H9 (cell line): ENCODE results near the gene OSBP2. TPM values are rescaled to one million over a fixed set of nuclear protein-coding genes. Genes with fewer than 3 reads are reported as not detected.

Experiments
- DNase-seq: peaks from one replicate; pipeline ENCODE4 v3.0.0-alpha.2; 2017
- H2AFZ ChIP-seq: one replicate; pipeline ENCODE4 v1.6.1; 2013; ENCODE audit warnings: mild to moderate bottlenecking, low read length, control low read depth, moderate library complexity
- H2AK5ac ChIP-seq: 2 replicates; pipeline ENCODE4 v1.6.1; 2013; ENCODE audit warnings: low read length, control low read depth, mixed read lengths; ENCODE audit not compliant: insufficient read length
- H2BK120ac ChIP-seq: one replicate; pipeline ENCODE4 v1.6.1; 2013; ENCODE audit warnings: low read depth, mild to moderate bottlenecking, low read length, control low read depth, inconsistent platforms; ENCODE audit not compliant: poor library complexity, severe bottlenecking
- H2BK12ac ChIP-seq: 2 replicates; pipeline ENCODE4 v1.6.1; 2013; ENCODE audit warnings: low read length, control low read depth, mixed read lengths, low read depth; ENCODE audit not compliant: insufficient read length
- H2BK15ac ChIP-seq: 2 replicates; pipeline ENCODE4 v1.6.1; 2013; ENCODE audit warnings: low read depth, low read length, control low read depth
- H2BK20ac ChIP-seq: one replicate; pipeline ENCODE4 v1.6.1; 2013; ENCODE audit warnings: low read depth, mild to moderate bottlenecking, low read length, control low read depth, inconsistent platforms; ENCODE audit not compliant: poor library complexity, severe bottlenecking
- H2BK5ac ChIP-seq: 2 replicates; pipeline ENCODE4 v1.6.1; 2013; ENCODE audit warnings: low read length, control low read depth, mixed read lengths; ENCODE audit not compliant: insufficient read length
- H3K14ac ChIP-seq: 2 replicates; pipeline ENCODE4 v1.6.1; 2013; ENCODE audit warnings: low read length, control low read depth; ENCODE audit not compliant: insufficient read depth
- H3K18ac ChIP-seq: 2 replicates; pipeline ENCODE4 v1.6.1; 2013; ENCODE audit warnings: low read depth, mild to moderate bottlenecking, mixed read lengths, low read length, control low read depth; ENCODE audit not compliant: insufficient read length
- H3K23ac ChIP-seq: 2 replicates; pipeline ENCODE4 v1.6.1; 2013; ENCODE audit warnings: low read length, control low read depth, mixed read lengths, low read depth; ENCODE audit not compliant: insufficient read length
- H3K23me2 ChIP-seq: 2 replicates; pipeline ENCODE4 v1.6.1; 2013; ENCODE audit warnings: low read depth, mild to moderate bottlenecking, mixed read lengths, low read length, control low read depth; ENCODE audit not compliant: insufficient read length, poor library complexity, severe bottlenecking
- H3K27ac ChIP-seq: 2 replicates; pipeline ENCODE4 v1.5.1; 2013; ENCODE audit warnings: low read length, control low read depth, mixed read lengths, low read depth; ENCODE audit not compliant: insufficient read length
- H3K27me3 ChIP-seq: 2 replicates; pipeline ENCODE4 v1.6.1; 2013; ENCODE audit warnings: low read length, control low read depth, inconsistent platforms; ENCODE audit not compliant: insufficient read depth
- H3K4ac ChIP-seq: 2 replicates; pipeline ENCODE4 v1.6.1; 2013; ENCODE audit warnings: low read depth, mild to moderate bottlenecking, control low read depth, inconsistent platforms, low read length, moderate library complexity
- H3K4me1 ChIP-seq: 2 replicates; pipeline ENCODE4 v1.6.1; 2013; ENCODE audit warnings: low read length, control low read depth, inconsistent platforms; ENCODE audit not compliant: insufficient read depth
- H3K4me2 ChIP-seq: 2 replicates; pipeline ENCODE4 v1.6.1; 2013; ENCODE audit warnings: low read length, control low read depth, mixed read lengths; ENCODE audit not compliant: insufficient read length, insufficient read depth
- H3K56ac ChIP-seq: 2 replicates; pipeline ENCODE4 v1.6.1; 2013; ENCODE audit warnings: low read depth, mild to moderate bottlenecking, mixed read lengths, low read length, control low read depth; ENCODE audit not compliant: insufficient read length
- H3K79me1 ChIP-seq: 2 replicates; pipeline ENCODE4 v1.6.1; 2013; ENCODE audit warnings: low read depth, mild to moderate bottlenecking, moderate library complexity, low read length, control low read depth, inconsistent platforms; ENCODE audit not compliant: insufficient read depth, poor library complexity, severe bottlenecking
- H3K79me2 ChIP-seq: 2 replicates; pipeline ENCODE4 v1.6.1; 2013; ENCODE audit warnings: low read length, control low read depth, inconsistent platforms; ENCODE audit not compliant: insufficient read depth
- H3K9ac ChIP-seq: 2 replicates; pipeline ENCODE4 v1.6.1; 2013; ENCODE audit warnings: low read length, control low read depth, mixed read lengths; ENCODE audit not compliant: insufficient read length; ENCODE audit errors: extremely low read depth
- H3K9me3 ChIP-seq: one replicate; pipeline ENCODE4 v1.6.1; 2013; ENCODE audit warnings: low read depth, low read length, inconsistent platforms; ENCODE audit not compliant: control insufficient read depth
- H3T11ph ChIP-seq: one replicate; pipeline ENCODE4 v1.6.1; 2013; ENCODE audit warnings: mild to moderate bottlenecking, low read length, control low read depth, inconsistent platforms
- H4K20me1 ChIP-seq: one replicate; pipeline ENCODE4 v1.6.1; 2013; ENCODE audit not compliant: control insufficient read depth, insufficient read length, insufficient read depth
- H4K5ac ChIP-seq: 2 replicates; pipeline ENCODE4 v1.6.1; 2013; ENCODE audit warnings: low read depth, mild to moderate bottlenecking, mixed read lengths, low read length, control low read depth; ENCODE audit not compliant: insufficient read length
- H4K8ac ChIP-seq: replicated peaks from 2 replicates; pipeline ENCODE4 v1.6.1; 2013; ENCODE audit warnings: low read length, control low read depth, mixed read lengths, low read depth; ENCODE audit not compliant: insufficient read length
- H4K91ac ChIP-seq: 2 replicates; pipeline ENCODE4 v1.6.1; 2013; ENCODE audit warnings: low read depth, mild to moderate bottlenecking, moderate library complexity, mixed read lengths, low read length, control low read depth; ENCODE audit not compliant: insufficient read length
- H3K27ac Mint-ChIP-seq, 3 experiments: 2 replicates in 2 of 3; 3 replicates in 1 of 3; pipeline ENCODE4 v1.8.0; 2020 to 2021; ENCODE audit warnings: mixed read lengths in 3 of 3, mild to moderate bottlenecking in 1 of 3, moderate library complexity in 1 of 3
- H3K27me3 Mint-ChIP-seq: 2 replicates; pipeline ENCODE4 v1.8.0; 2021; ENCODE audit warnings: low read depth, mild to moderate bottlenecking, moderate library complexity, mixed read lengths
- H3K36me3 Mint-ChIP-seq, 3 experiments: 2 replicates in 2 of 3; 3 replicates in 1 of 3; pipeline ENCODE4 v1.8.0; 2020 to 2021; ENCODE audit warnings: low read depth in 3 of 3, mixed read lengths in 3 of 3; ENCODE audit not compliant: insufficient read depth in 1 of 3
- H3K4me1 Mint-ChIP-seq, 2 experiments: 2 replicates each; pipeline ENCODE4 v1.8.0; 2020; ENCODE audit warnings: mixed read lengths in 2 of 2
- H3K4me3 Mint-ChIP-seq, 2 experiments: 2 replicates in 1 of 2; 3 replicates in 1 of 2; pipeline ENCODE4 v1.8.0; 2020 to 2021; ENCODE audit warnings: mild to moderate bottlenecking in 2 of 2, mixed read lengths in 2 of 2, moderate library complexity in 1 of 2
- H3K9me3 Mint-ChIP-seq, 2 experiments: 2 replicates in 1 of 2; 3 replicates in 1 of 2; pipeline ENCODE4 v1.8.0; 2020; ENCODE audit warnings: mild to moderate bottlenecking in 2 of 2, mixed read lengths in 2 of 2, moderate library complexity in 1 of 2
- WGBS: extraction: QIAGEN DNeasy Blood & Tissue Kit; methylation state at CpG from one replicate; pipeline ENCODE4 v1.1.7; 2013; ENCODE audit warnings: missing lambda C conversion rate, low lambda C conversion rate, mixed read lengths; ENCODE audit not compliant: insufficient read length; ENCODE audit errors: extremely low coverage; 5-methylcytosine and 5-hydroxymethylcytosine counted together
- total RNA-seq: library from RNA; stranded (reverse); gene quantifications from 2 replicates; pipeline ENCODE4 v1.2.1, GENCODE V29; 2021
- TF ChIP-seq, protein P1 (sequence below): fragments of 200-600 bp; sonication (generic); conservative IDR thresholded peaks from 3 replicates; pipeline ENCODE4 v1.8.0; 2021; ENCODE audit warnings: antibody characterized with exemption, mild to moderate bottlenecking

OSBP2 gene
- total RNA-seq, 1 experiment from 2014 or later = 3.4 TPM

- H2AFZ ChIP-seq = no peak overlapping the region
- H3K79me2 ChIP-seq = no peaks in the 10 kb centered on the region
These were observed 171.5 kb downstream of the OSBP2 start for GRCh38 chr22:30866216-30866615.

More at GRCh38 chr22:30866216-30866615, 171.5 kb downstream of the OSBP2 start:
- no peaks in the 10 kb centered on the region for H3K23me2 ChIP-seq
- H3K56ac ChIP-seq = no peak overlapping the region
- no peak overlapping the region for H2BK20ac ChIP-seq
- Mint-ChIP-seq H3K4me1 (peaks cover 0 to 8% of the 10 kb centered on the region in 2 experiments; a peak in 2 of 4 replicates), H3K4me3 (no peak overlapping the region), H3K9me3 (no peaks in the 10 kb centered on the region), H3K27me3 (no peaks in the 10 kb centered on the region), H3K27ac (no peak overlapping the region), H3K36me3 (no peaks in the 10 kb centered on the region; a peak in 1 of 7 replicates)
- no peak overlapping the region for H2BK12ac ChIP-seq
- H4K5ac ChIP-seq = no peak overlapping the region
- no peaks in the 10 kb centered on the region for H4K20me1 ChIP-seq
- TF ChIP-seq, protein P1, sequence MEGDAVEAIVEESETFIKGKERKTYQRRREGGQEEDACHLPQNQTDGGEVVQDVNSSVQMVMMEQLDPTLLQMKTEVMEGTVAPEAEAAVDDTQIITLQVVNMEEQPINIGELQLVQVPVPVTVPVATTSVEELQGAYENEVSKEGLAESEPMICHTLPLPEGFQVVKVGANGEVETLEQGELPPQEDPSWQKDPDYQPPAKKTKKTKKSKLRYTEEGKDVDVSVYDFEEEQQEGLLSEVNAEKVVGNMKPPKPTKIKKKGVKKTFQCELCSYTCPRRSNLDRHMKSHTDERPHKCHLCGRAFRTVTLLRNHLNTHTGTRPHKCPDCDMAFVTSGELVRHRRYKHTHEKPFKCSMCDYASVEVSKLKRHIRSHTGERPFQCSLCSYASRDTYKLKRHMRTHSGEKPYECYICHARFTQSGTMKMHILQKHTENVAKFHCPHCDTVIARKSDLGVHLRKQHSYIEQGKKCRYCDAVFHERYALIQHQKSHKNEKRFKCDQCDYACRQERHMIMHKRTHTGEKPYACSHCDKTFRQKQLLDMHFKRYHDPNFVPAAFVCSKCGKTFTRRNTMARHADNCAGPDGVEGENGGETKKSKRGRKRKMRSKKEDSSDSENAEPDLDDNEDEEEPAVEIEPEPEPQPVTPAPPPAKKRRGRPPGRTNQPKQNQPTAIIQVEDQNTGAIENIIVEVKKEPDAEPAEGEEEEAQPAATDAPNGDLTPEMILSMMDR = no peak
- H2BK120ac ChIP-seq = no peak overlapping the region
- H3K79me1 ChIP-seq = no peaks in the 10 kb centered on the region
- H4K8ac ChIP-seq = no peak overlapping the region
- no peak overlapping the region for H3T11ph ChIP-seq
- no CpG with 5 or more reads among the region's 8 CpGs for WGBS
- H3K9ac ChIP-seq = no peak overlapping the region
- no peak overlapping the region for H2BK15ac ChIP-seq
- H3K27me3 ChIP-seq = no peaks in the 10 kb centered on the region
- no peaks in the 10 kb centered on the region for H3K9me3 ChIP-seq
- H3K27ac ChIP-seq = no peak overlapping the region
- H4K91ac ChIP-seq = no peak overlapping the region
- no peaks in the 10 kb centered on the region for H3K4me1 ChIP-seq
- no peak overlapping the region for H2AK5ac ChIP-seq
- H2BK5ac ChIP-seq = no peak overlapping the region
- no peak overlapping the region for H3K14ac ChIP-seq
- no peak overlapping the region for H3K18ac ChIP-seq
- H3K23ac ChIP-seq = no peak overlapping the region
- H3K4me2 ChIP-seq = no peak overlapping the region
- H3K4ac ChIP-seq = no peak overlapping the region
- no peak for DNase-seq
